ENCODE data around the gene NIT2.

The NIT2 gene

DNA sequence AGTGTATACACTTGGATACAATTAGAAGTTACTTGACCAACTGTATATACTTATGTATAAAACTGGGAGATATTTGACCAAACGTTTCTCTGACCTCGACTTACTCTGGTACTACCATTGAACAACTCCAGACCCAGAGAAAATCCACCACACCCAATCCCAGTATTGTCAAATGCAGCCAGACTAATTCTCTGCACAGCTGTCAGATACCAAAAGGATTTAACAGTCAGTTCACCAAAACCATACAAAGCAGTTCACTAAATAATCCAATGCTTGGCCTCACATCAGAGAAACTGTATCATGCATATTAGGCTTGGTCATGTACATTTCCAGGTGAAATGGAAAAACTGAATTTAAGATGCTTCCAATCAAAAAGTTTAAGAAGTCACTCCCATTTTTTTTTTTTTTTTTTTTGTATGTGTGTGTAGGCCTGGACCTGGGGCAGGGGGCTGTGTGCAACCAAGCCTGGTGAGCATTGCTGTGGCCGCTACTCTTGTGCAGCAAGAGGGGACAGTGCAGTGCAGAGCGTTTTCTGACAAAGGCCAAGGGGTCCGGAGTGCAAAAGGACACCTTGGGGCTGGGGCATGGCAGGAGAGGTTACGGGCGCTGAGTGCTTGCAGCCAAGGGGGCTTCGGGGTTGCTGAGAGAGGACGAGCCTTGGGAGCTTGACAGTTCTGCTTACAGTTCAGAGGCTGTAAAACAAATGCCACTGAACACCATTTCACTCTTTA lies 64.9 kb downstream of the NIT2 start:
- TF ChIP-seq POLR2A (IDR thresholded peaks at IDR 0.05; ENCODE audit: low read depth, low read length): no peak
- FAIRE-seq (no peak), DNase-seq (ENCODE audit: insufficient read length, low spot score) (no peak)

DNA sequence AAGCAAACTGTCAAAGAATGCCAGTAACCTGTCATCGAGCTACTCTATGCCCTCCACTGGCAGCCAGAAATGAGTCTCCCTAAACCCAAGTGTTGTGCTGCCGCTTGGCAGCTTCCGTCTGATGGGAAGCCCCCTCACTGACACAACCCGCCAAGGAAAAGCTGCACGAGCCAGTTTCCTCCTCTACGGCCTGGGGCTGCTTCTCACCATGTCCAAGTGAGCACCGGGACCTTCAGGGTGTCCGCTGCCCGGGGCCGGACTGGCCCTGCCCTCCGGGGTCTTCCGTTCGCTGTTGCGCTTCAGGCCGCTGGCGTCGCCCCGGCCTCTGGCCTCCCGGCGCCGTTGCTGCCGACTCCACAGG lies 65.8 kb downstream of the NIT2 start:
- TF ChIP-seq POLR2A (IDR thresholded peaks at IDR 0.05; ENCODE audit: low read depth, low read length): no peak
- DNase-seq (ENCODE audit: insufficient read length, low spot score): peak; percentile 10
- FAIRE-seq: no peak

DNA sequence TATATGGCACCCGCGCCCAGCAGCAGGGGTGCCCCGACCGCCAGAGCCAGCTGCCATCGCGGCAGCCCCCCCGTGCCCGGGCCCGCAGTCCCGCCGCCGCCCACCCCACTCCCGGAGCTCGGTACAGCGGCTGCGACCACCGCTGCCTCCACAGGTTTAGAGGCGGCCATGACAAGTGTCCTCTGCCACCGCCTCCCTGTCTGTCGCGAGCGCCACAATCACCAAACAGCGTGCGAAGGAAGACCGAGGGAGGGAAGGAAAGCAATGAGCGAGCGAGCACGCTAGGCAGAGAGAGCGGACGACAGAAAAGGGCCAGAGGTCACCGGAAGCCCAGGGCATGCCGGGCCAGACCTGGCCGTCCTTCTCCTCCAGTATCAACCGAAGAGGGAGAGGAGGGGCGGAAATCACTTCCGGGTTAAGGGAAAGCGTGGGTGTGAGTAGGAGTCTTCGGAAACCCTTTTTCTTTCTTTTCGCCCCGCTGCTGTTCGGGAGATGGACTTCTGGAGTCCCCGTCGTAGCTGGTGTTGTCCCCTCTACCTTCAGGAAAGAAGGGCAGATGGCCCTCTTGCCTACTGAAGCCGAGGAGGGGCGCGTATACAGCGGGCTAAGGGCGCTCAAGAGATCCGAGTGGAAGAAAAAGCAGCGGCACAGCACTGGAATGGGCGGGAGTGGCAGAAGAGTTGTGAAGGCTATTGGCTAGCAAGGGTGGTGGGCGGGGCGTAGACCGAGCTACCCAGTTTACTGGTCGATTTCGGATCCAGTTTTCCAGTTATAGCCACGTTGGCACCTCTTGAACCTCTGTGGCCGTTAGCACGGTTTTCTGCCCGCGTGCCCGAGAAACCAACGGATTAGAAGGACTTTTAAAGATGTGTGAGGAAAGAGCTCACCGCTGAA lies 66.5 kb downstream of the NIT2 start, which contains the start of the genes LNP1 and TOMM70:
TSS of gene LNP1 (plus strand) at position 760 of the 894 bp plus-strand sequence. CDS start 28,191 bp downstream, outside the sequence.
TSS of gene TOMM70 (minus strand) at position 310 of the 894 bp plus-strand sequence. CDS start at position 170, 140 bp downstream.
- FAIRE-seq (peak; percentile 97), DNase-seq (ENCODE audit: insufficient read length, low spot score) (peak; percentile 85)
- TF ChIP-seq POLR2A (IDR thresholded peaks at IDR 0.05; ENCODE audit: low read depth, low read length): peak; percentile 69

DNA sequence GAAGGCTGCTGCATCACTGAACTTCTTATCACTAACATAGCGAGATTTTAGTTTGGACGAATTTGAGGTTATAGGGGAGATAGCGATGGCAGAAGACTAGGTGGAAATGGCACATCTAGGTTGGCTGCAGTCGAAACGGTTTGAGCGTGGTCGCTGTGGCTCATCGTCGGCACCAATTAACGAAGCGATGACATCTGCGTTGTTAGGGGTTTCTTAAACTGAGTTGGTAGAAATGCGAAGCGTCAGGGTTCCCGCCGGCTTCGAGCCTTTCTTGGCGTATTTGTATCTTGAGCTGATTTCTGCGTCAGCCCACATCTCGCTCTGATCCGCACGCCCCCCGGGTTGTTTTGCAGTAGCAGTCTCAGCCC lies 67.1 kb downstream of the NIT2 start:
- no peak for TF ChIP-seq POLR2A (IDR thresholded peaks at IDR 0.05; ENCODE audit: low read depth, low read length)
- FAIRE-seq: no peak
- no peak for DNase-seq (ENCODE audit: insufficient read length, low spot score)

DNA sequence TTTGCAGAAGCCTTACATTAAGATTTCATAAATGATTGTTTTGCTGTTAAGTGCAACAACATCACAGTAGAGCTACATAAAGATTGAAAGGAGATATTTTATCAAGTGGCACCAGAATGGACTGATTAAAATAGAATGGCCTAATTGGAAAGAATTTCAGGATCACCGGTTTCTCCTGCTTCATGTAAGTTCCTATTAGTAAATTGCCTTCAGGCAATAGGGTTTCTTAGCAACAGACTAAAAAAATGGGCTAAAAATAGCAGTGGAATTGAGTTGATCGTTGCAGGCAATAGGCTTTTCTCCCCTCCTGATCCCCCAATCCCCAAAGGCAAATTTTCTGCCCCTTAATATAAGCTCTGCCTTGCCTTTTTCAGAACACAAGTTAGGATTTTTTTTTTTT lies 67.7 kb downstream of the NIT2 start:
- FAIRE-seq (peak; percentile 11), DNase-seq (ENCODE audit: insufficient read length, low spot score) (no peak)
- TF ChIP-seq POLR2A (IDR thresholded peaks at IDR 0.05; ENCODE audit: low read depth, low read length): no peak

DNA sequence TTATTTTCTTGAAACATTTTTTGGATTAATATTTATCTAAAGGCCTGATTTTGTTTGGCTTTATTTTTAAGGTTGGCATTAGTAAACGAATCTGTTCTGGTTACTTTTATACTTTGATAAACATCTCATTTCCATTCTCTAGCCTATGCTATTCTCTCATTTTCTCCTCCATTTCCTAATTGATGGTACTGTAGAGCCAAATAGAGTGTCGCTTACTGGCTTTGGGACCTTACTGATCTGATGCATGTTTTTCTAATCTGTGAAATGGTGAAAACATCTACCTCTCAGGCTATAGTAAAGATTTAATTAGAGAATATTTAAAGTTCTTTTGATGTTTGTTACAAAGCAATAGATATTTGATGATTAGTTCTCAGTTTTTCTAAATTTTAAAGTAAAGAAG lies 68.3 kb downstream of the NIT2 start:
- no peak for TF ChIP-seq POLR2A (IDR thresholded peaks at IDR 0.05; ENCODE audit: low read depth, low read length)
- DNase-seq (ENCODE audit: insufficient read length, low spot score) (no peak), FAIRE-seq (no peak)

DNA sequence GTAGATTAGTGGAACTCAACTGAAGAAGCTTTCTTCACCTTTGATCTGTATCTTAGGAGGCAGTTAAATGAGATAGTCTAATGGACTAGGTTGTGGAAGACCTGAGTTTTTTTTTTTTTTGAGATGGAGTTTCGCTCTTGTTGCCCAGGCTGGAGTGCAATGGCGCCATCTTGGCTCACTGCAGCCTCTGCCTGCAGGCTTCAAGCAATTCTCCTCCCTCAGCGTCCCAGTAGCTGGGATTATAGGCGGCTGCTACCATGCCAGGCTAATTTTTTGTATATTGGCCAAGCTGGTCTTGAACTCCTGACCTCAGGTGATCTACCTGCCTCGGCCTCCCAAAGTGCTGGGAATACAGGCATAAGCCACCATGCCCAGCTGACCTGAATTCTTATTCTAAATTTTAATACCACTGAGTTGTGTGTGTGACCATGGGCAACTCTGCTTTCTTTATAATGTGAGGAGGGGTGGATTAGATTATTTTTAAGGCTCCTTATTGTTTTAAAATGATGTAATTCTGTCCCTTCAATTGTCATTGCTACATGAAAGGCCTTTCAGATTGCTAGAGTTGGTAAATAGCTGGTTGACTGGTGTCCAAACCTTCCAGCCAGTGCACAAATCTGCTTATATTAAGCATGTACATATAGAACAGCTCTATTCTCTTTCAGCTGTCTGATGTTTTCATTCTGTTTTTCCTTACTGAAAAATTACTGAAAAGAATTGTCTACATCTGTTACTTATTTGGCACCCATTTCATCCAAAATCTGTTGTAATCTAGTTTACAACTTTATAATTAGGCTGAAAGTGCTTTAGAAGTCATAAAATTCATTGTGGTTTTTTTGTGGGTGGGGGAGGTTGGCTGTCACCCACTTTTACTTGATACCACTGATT lies 69.0 kb downstream of the NIT2 start:
- FAIRE-seq (no peak), DNase-seq (ENCODE audit: insufficient read length, low spot score) (no peak)
- TF ChIP-seq POLR2A (IDR thresholded peaks at IDR 0.05; ENCODE audit: low read depth, low read length): no peak

DNA sequence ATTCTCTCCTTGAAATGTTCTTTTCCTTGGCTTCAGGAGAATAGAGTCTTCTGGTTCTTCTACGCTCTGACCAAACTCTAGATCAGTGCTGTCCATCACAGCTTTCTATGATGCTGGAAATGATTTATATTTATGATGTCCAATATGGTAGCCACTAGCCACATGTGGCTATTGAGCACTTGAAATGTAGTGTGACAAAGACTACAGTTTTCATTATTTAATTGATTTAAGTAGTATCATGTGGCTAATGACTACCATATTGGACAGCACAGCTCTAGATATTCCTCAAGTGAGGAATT lies 69.6 kb downstream of the NIT2 start:
- TF ChIP-seq POLR2A (IDR thresholded peaks at IDR 0.05; ENCODE audit: low read depth, low read length): no peak
- FAIRE-seq (no peak), DNase-seq (ENCODE audit: insufficient read length, low spot score) (no peak)

DNA sequence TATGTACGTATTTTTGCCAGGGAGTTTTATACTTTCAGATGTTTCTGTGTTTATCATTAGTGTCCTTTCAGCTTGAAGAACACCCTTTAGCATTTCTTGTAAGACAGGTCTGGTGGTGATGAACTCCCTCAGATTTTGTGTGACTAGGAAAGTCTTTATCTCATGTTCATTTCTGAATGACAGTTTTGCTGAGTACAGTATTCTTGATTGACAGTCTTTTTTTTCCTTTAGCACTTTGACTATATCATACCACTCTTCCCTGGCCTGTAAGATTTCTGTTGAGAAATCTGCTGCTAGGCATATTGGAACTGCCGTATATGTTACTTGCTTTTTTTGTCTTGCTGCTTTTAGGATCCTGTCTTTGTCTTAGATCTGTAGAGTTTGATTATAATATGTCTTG lies 72.6 kb downstream of the NIT2 start:
- DNase-seq (ENCODE audit: insufficient read length, low spot score) (no peak), FAIRE-seq (no peak)
- no peak for TF ChIP-seq POLR2A (IDR thresholded peaks at IDR 0.05; ENCODE audit: low read depth, low read length)

DNA sequence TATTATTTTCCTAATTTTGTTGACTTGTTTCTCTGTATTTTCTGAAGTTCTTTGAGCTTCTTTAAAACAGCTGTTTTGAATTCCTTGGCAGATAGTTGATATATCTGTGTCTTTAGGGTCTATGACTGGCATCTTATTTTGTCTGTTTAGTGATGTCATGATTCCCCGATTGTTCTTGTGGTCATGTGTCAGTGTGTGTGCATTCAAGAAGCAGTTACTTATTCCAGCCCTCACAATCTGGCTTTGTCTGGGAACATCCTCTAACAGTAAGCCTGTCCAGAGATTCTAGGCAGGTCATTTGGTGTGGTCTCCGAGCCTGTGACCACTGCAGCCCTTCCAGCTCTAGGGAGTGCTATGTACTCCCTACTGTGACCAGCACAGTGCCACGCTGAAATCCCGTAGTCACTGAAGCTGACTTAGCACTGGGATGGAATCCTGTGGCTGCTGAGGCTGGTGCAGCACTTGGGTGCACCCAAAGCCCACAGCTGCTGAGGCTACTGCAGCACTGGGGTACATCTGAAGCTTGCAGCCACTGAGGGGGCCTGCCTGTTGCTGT lies 73.5 kb downstream of the NIT2 start:
- DNase-seq (ENCODE audit: insufficient read length, low spot score): no peak

More for the DNA sequence above, 73.5 kb downstream of the NIT2 start:
- TF ChIP-seq POLR2A (IDR thresholded peaks at IDR 0.05; ENCODE audit: low read depth, low read length): no peak
- FAIRE-seq: no peak
